HG03469 (cell line): Measurements from ENCODE around the gene KLK7.

Experiments used
- ATAC-seq: cut with Tn5 transposase; IDR thresholded peaks from one replicate; pipeline ENCODE4 v1.9.1; 2021; ENCODE audit warnings: mild to moderate bottlenecking, moderate library complexity, moderate number of reproducible peaks; ENCODE audit not compliant: unreplicated experiment

Gene KLK7

GRCh38 chr19:50939596-50939995, 44.1 kb downstream of the KLK7 start:
- no peak for ATAC-seq

- ATAC-seq: no peak
These were observed 50.1 kb downstream of the KLK7 start for GRCh38 chr19:50933640-50934039.

- no peak for ATAC-seq
These were observed 51.0 kb downstream of the KLK7 start for GRCh38 chr19:50932690-50933083.

- no peak for ATAC-seq
These were observed 51.6 kb downstream of the KLK7 start for GRCh38 chr19:50932018-50932689.

- no peak for ATAC-seq
These were observed 52.7 kb downstream of the KLK7 start for GRCh38 chr19:50931023-50931422.

GRCh38 chr19:50928831-50929230, 54.9 kb downstream of the KLK7 start:
- no peak for ATAC-seq
